Ramos (cell line): ENCODE results near the gene CCDC102B.
"Not testable (repeated sequence)": the region's sequence is repeated elsewhere in the genome, so short reads cannot be mapped to it uniquely, and the experiment has no call there.

Experiments
- in situ Hi-C: fragments of 300-500 bp; cut with MboI; formaldehyde crosslinking; loops from one replicate; pipeline ENCODE4 v1.14.3; 2022; ENCODE audit warnings: low sequenced_read_pairs; ENCODE audit not compliant: unreplicated experiment

Gene CCDC102B

DNA sequence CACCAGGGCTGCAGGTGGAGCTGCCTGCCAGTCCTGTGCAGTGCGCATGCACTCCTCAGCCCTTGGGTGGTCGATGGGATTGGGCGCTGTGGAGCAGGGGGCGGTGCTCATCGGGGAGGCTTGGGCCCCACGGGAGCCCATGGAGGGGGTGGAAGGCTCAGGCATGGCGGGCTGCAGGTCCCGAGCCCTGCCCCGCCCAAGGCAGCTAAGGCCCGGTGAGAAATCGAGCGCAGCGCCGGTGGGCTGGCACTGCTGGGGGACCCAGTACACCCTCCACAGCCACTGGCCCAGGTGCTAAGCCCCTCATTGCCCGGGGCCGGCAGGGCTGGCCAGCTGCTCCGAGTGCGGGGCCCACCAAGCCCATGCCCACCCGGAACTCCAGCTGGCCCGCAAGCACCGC is 82.1 kb downstream of the CCDC102B start:
- in situ Hi-C loops: not testable (repeated sequence)

GRCh38 chr18:68887410-68887809 is 89.5 kb downstream of the CCDC102B start:
- in situ Hi-C loops: no loop called here

DNA sequence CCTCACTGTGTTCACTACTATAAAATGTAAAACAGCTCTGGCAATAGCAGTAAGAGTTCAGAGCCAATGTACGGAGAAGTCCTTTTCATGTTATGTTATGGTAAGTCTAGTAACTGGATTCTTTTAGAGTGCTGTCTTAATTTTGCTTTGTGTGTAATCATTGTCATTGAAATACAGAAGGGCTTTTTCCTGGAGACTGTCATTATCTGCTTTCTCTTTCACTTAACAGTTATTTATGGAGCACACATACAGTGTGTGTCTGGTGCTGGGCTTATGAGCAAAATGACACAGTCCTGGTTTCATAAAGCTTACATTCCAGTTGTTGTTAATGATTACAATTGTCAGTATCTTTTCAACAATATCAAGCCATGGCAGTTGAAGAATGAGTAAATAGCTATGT is 95.5 kb downstream of the CCDC102B start:
- in situ Hi-C loops: no loop called here

DNA sequence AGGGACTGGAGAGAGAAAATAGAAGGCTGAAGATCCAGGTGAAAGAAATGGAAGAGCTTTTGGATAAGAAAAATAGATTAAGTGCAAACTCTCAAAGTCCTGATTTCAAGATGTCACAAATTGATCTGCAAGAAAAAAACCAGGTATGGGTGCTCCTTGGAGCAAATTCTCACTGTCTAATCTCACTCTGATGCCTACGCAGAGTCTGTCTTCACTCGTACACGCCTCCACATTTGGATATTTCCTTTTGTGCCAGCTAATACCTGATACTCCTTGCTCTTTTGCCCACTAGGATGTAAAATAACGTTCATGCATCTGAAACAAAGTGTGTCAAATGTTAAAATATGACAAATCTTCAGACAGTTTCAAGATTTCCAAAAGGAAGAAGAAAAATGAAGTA is 99.4 kb downstream of the CCDC102B start:
- in situ Hi-C loops: no loop called here

DNA sequence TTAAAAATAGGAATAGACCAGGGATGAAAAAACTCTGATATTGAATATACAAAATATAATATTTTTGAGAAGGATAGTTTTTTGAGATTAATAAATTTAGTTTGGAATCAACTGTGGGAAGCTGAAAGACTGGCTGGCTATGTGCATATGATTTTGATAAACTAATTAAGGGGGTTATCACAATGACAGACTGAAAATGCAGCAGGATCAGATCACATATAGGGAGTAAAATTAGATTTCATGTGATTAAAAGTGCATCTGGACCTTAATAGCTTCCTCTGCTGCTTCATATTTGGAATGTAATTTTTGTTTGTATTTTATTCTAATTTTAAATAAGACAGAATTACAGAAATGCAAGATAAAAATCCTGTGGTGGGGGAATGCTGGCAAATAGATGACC is 111.7 kb downstream of the CCDC102B start:
- in situ Hi-C loops: no loop called here

GRCh38 chr18:68915061-68915460 is 117.2 kb downstream of the CCDC102B start:
- in situ Hi-C loops: no loop called here

DNA sequence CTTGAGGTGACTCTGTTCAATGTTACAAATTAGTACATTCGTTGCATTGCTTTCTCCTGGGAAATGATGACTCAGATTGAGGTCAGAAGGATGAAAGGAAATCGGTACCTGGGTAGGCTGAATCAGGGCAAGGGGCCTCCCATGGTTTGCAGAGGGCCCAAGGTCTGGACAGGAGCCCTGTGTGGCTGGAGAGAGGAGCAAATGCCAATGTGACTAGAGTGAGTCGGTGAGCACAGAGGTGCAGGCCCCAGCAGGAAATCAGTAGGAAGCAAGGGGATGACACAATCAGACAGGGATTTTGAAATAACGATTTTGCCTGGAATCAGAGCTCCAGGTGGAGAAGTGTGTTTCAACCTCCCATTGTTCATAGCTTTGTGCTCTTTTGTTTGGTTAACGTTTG is 118.9 kb downstream of the CCDC102B start:
- in situ Hi-C loops: no loop called here

DNA sequence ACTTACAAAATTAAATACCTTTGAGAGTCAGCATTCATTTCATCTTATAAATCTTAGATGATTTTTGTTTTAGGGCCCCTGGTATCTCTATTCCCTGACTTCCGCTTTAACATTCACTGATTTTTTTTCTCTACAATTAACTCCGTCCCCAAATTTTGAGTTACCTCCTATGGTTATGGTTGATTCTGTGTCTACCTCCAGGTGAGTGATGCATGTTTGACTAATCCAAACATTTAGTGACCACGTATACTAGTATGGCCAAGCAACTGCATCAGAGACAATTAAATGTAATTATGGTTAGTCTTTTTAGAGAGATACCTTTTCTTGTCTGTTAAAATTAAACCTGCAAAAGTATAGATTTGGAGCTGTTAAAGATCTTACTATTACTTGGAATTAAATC is 120.3 kb downstream of the CCDC102B start:
- in situ Hi-C loops: no loop called here

DNA sequence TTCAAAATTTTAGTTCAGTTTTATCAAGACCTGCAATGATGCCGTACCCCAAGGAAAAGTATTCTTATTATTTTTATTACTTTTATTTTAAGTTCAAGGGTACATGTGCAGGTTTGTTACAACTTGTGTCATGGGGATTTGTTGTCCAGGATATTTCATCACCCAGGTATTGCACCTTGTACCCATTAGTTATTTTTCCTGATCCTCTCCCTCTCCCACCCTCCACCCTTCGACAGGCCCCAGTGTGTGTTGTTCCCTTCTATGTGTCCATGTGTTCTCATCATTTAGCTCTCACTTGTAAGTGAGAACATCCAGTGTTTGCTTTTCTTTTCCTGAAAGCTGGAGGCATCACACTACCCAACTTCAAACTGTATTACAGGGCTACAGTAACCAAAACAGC is 122.0 kb downstream of the CCDC102B start:
- in situ Hi-C loops: no loop called here

GRCh38 chr18:68922392-68922791 is 124.5 kb downstream of the CCDC102B start:
- in situ Hi-C loops: no loop called here

DNA sequence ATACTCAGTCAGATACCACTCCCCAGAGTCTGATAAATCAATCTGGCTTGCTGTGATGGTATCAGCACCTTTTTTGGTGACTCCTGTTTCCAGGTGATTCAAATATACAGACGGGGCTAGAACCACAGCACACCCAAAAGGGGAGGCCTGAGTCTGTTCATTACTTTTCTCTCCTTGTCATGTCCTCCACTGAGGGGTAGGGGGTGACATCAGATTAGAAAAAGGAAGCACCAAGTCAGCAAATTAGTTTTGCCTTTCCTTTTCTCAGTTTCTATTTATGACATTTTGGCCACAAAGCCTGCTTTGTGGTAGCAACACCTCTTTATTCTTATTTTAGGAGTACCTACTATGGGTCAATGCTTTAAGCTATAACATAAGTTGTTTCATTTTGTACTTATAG is 127.4 kb downstream of the CCDC102B start:
- in situ Hi-C loops: no loop called here

- in situ Hi-C loops: no loop called here
Observed at GRCh38 chr18:68928762-68929675, 131.1 kb downstream of the CCDC102B start.

DNA sequence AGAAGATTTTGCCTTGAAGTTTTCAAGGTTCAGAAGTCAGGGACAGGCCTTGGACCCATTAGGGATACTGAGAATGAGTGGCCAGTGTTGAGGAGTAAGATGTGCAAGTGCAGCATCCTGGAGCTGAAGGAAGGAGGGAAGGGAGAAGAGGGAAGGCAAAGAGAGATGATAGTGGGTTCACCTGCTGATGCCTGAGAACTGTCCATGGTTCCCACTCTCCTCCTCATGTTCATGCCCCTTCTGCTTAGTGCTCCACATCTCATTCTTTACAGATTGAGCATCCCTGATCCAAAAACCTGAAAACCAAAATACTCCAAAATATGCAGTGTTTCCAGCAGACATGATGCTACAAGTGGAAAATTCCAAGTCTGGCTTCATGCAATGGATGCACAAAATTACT is 137.8 kb downstream of the CCDC102B start:
- in situ Hi-C loops: no loop called here

GRCh38 chr18:68937029-68937599 is 139.2 kb downstream of the CCDC102B start:
- in situ Hi-C loops: no loop called here

GRCh38 chr18:68940039-68940438 is 142.2 kb downstream of the CCDC102B start:
- in situ Hi-C loops: no loop called here

DNA sequence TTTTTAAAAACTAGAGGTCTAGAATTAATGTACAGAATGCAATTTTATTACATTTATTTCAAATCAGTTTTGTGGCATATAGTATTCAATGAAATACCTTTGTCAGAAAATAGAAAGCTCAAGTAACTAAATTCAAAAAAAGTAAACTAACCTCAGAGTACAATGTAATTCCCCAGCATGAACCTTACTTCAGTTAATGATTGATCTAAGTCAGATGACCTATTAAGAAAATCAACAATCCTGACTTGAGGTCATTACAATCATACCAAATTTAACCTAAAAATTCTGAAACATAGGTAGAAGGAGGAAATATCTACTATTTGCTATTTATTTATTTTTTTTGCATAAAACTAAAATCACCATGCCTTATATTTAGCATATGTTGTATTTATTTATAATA is 142.9 kb downstream of the CCDC102B start:
- in situ Hi-C loops: no loop called here

- in situ Hi-C loops: no loop called here
Observed at GRCh38 chr18:68942230-68942629, 144.3 kb downstream of the CCDC102B start.

GRCh38 chr18:68943861-68944260 is 146.0 kb downstream of the CCDC102B start:
- in situ Hi-C loops: not testable (repeated sequence)

DNA sequence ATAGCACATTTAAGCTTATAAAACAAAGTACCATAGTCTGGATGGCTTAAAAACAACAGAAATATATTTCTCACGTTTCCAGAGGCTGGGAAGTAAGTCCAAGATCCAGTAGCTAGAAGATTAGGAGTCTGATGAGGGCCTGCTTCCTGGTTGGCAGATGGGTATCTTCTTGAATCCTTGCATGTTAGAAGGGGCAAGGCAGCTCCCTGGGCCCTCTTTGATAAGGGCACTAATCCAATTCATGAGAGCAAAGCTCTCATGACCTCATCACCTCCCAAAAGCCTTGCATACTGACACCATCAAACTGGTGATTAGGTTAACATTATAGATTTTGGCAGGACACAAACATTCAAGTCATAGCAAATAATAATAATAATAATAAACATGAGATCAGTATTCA is 146.4 kb downstream of the CCDC102B start:
- in situ Hi-C loops: no loop called here

GRCh38 chr18:68944826-68945225 is 146.9 kb downstream of the CCDC102B start:
- in situ Hi-C loops: no loop called here

GRCh38 chr18:68948622-68949021 is 150.7 kb downstream of the CCDC102B start:
- in situ Hi-C loops: no loop called here

- in situ Hi-C loops: no loop called here
Observed at GRCh38 chr18:68954738-68955137, 156.9 kb downstream of the CCDC102B start.
